T-helper 2 cell treated with Interferon-gamma antibody and Interleukin-4, amounts not matched to agents 5 μg/mL and 100 μg/mL, for 36 hours (primary cell): Measurements from ENCODE around the gene HERPUD1.

Experiments used
- DNase-seq: peaks from one replicate; pipeline ENCODE4 v3.0.0; 2021; ENCODE audit warnings: low spot score
- H3K27ac Mint-ChIP-seq: one replicate; pipeline ENCODE4 v1.8.0; 2021; ENCODE audit warnings: mild to moderate bottlenecking, mixed read lengths
- H3K27me3 Mint-ChIP-seq: one replicate; pipeline ENCODE4 v1.8.0; 2021; ENCODE audit warnings: low read depth, mixed read lengths
- H3K36me3 Mint-ChIP-seq: one replicate; pipeline ENCODE4 v1.8.0; 2021; ENCODE audit warnings: low read depth, mixed read lengths
- H3K4me1 Mint-ChIP-seq: one replicate; pipeline ENCODE4 v1.8.0; 2021; ENCODE audit warnings: low read depth, mixed read lengths
- H3K4me3 Mint-ChIP-seq: one replicate; pipeline ENCODE4 v1.8.0; 2022; ENCODE audit warnings: mild to moderate bottlenecking, moderate library complexity, mixed read lengths
- H3K9me3 Mint-ChIP-seq: one replicate; pipeline ENCODE4 v1.8.0; 2021; ENCODE audit warnings: mixed read lengths

The HERPUD1 gene

GRCh38 chr16:56896244-56896643, 35.7 kb upstream of the HERPUD1 start:
- H3K27me3 Mint-ChIP-seq: peaks cover 16% of the 10 kb centered on the region
- no peak overlapping the region for H3K4me3 Mint-ChIP-seq
- no peak overlapping the region for H3K27ac Mint-ChIP-seq
- H3K9me3 Mint-ChIP-seq: no peaks in the 10 kb centered on the region
- no peaks in the 10 kb centered on the region for H3K36me3 Mint-ChIP-seq
- H3K4me1 Mint-ChIP-seq: peaks cover 13% of the 10 kb centered on the region
- DNase-seq: no peak

- H3K27ac Mint-ChIP-seq: no peak overlapping the region
- H3K4me3 Mint-ChIP-seq: no peak overlapping the region
- H3K4me1 Mint-ChIP-seq: peaks cover 13% of the 10 kb centered on the region
- no peak for DNase-seq
- peaks cover 16% of the 10 kb centered on the region for H3K27me3 Mint-ChIP-seq
- no peaks in the 10 kb centered on the region for H3K36me3 Mint-ChIP-seq
- H3K9me3 Mint-ChIP-seq: no peaks in the 10 kb centered on the region
Observed at GRCh38 chr16:56897026-56897799, 34.7 kb upstream of the HERPUD1 start.

- peaks cover 13% of the 10 kb centered on the region for H3K4me1 Mint-ChIP-seq
Observed at GRCh38 chr16:56898847-56899246, 33.1 kb upstream of the HERPUD1 start.

GRCh38 chr16:56903866-56904265, 28.1 kb upstream of the HERPUD1 start:
- Mint-ChIP-seq H3K27ac (no peak overlapping the region), H3K4me1 (peaks cover 8% of the 10 kb centered on the region), H3K27me3 (peaks cover 9% of the 10 kb centered on the region), H3K9me3 (no peaks in the 10 kb centered on the region), H3K4me3 (no peak overlapping the region), H3K36me3 (no peaks in the 10 kb centered on the region)
- no peak for DNase-seq

More at GRCh38 chr16:56898847-56899246, 33.1 kb upstream of the HERPUD1 start:
- no peaks in the 10 kb centered on the region for H3K36me3 Mint-ChIP-seq
- no peak overlapping the region for H3K27ac Mint-ChIP-seq
- peaks cover 16% of the 10 kb centered on the region for H3K27me3 Mint-ChIP-seq
- H3K9me3 Mint-ChIP-seq: no peaks in the 10 kb centered on the region
- DNase-seq: peak; percentile 12
- no peak overlapping the region for H3K4me3 Mint-ChIP-seq

GRCh38 chr16:56907401-56907800, 24.5 kb upstream of the HERPUD1 start:
- Mint-ChIP-seq H3K4me1 (peaks cover 14% of the 10 kb centered on the region), H3K36me3 (no peaks in the 10 kb centered on the region), H3K27ac (no peak overlapping the region), H3K9me3 (no peaks in the 10 kb centered on the region), H3K4me3 (no peak overlapping the region), H3K27me3 (no peaks in the 10 kb centered on the region)
- no peak for DNase-seq

GRCh38 chr16:56909527-56909979, 22.4 kb upstream of the HERPUD1 start:
- H3K36me3 Mint-ChIP-seq: no peaks in the 10 kb centered on the region
- DNase-seq: no peak
- H3K27me3 Mint-ChIP-seq: no peaks in the 10 kb centered on the region
- H3K4me1 Mint-ChIP-seq: peaks cover 19% of the 10 kb centered on the region
- H3K4me3 Mint-ChIP-seq: no peak overlapping the region
- no peaks in the 10 kb centered on the region for H3K9me3 Mint-ChIP-seq
- no peak overlapping the region for H3K27ac Mint-ChIP-seq

- Mint-ChIP-seq H3K9me3 (no peaks in the 10 kb centered on the region), H3K27me3 (no peaks in the 10 kb centered on the region), H3K4me1 (peaks cover 19% of the 10 kb centered on the region), H3K36me3 (no peaks in the 10 kb centered on the region), H3K4me3 (no peak overlapping the region), H3K27ac (no peak overlapping the region)
- no peak for DNase-seq
Observed at GRCh38 chr16:56910112-56910511, 21.8 kb upstream of the HERPUD1 start.

GRCh38 chr16:56910654-56911539, 21.0 kb upstream of the HERPUD1 start:
- H3K36me3 Mint-ChIP-seq: no peaks in the 10 kb centered on the region

GRCh38 chr16:56911771-56912571, 20.0 kb upstream of the HERPUD1 start:
- no peak overlapping the region for H3K4me3 Mint-ChIP-seq

More at GRCh38 chr16:56910654-56911539, 21.0 kb upstream of the HERPUD1 start:
- peaks cover 19% of the 10 kb centered on the region for H3K4me1 Mint-ChIP-seq
- no peaks in the 10 kb centered on the region for H3K9me3 Mint-ChIP-seq
- no peak for DNase-seq
- no peaks in the 10 kb centered on the region for H3K27me3 Mint-ChIP-seq
- H3K4me3 Mint-ChIP-seq: peak overlapping the region; percentile 27
- peak overlapping the region; percentile 33 for H3K27ac Mint-ChIP-seq

GRCh38 chr16:56912746-56913708, 18.9 kb upstream of the HERPUD1 start:
- Mint-ChIP-seq H3K27ac (no peak overlapping the region), H3K36me3 (no peaks in the 10 kb centered on the region), H3K27me3 (no peaks in the 10 kb centered on the region), H3K4me1 (peaks cover 35% of the 10 kb centered on the region), H3K9me3 (no peaks in the 10 kb centered on the region), H3K4me3 (no peak overlapping the region)
- DNase-seq: no peak

More at GRCh38 chr16:56911771-56912571, 20.0 kb upstream of the HERPUD1 start:
- Mint-ChIP-seq H3K4me1 (peaks cover 26% of the 10 kb centered on the region), H3K27me3 (no peaks in the 10 kb centered on the region), H3K27ac (no peak overlapping the region), H3K36me3 (no peaks in the 10 kb centered on the region), H3K9me3 (no peaks in the 10 kb centered on the region)
- DNase-seq: no peak

GRCh38 chr16:56914896-56915295, 17.0 kb upstream of the HERPUD1 start:
- Mint-ChIP-seq H3K4me1 (peaks cover 41% of the 10 kb centered on the region), H3K27ac (no peak overlapping the region), H3K9me3 (no peaks in the 10 kb centered on the region), H3K36me3 (no peaks in the 10 kb centered on the region), H3K4me3 (no peak overlapping the region), H3K27me3 (no peaks in the 10 kb centered on the region)
- DNase-seq: no peak

- no peak for DNase-seq
- peaks cover 41% of the 10 kb centered on the region for H3K4me1 Mint-ChIP-seq
- H3K27me3 Mint-ChIP-seq: no peaks in the 10 kb centered on the region
- H3K36me3 Mint-ChIP-seq: no peaks in the 10 kb centered on the region
- H3K27ac Mint-ChIP-seq: no peak overlapping the region
- H3K4me3 Mint-ChIP-seq: no peak overlapping the region
- H3K9me3 Mint-ChIP-seq: no peaks in the 10 kb centered on the region
Observed at GRCh38 chr16:56915336-56916119, 16.4 kb upstream of the HERPUD1 start.
